Measurements from ENCODE around the gene ALG10B.
"Not testable (repeated sequence)": the region's sequence is repeated elsewhere in the genome, so short reads cannot be mapped to it uniquely, and the experiment has no call there.

GRCh38 chr12:38343256-38343655 is 26.7 kb downstream of the ALG10B start:
- TF ChIP-seq CTCF, POLR2A (IDR thresholded peaks at IDR 0.05): not testable (repeated sequence)

Measured in uterus (tissue), 2 donors.